Caco-2 (cell line): Measurements from ENCODE around the gene LRRC27. TPM values are rescaled to one million over a fixed set of nuclear protein-coding genes. Genes with fewer than 3 reads are reported as not detected.

Experiments
- BruUV-seq: library from RNA; stranded (reverse); fragments of 400-500 nt; replicated peaks from 2 replicates; lab custom pipeline; 2021; lab: Mats Ljungman, UMichigan
- CTCF ChIA-PET: fragments of 300-600 bp; sonication (Branson Sonifier 250); formaldehyde crosslinking; loops from one replicate; lab custom pipeline; 2022; ENCODE audit warnings: antibody characterized with exemption; lab: Charles Lee
- POLR2A ChIA-PET: fragments of 300-600 bp; sonication (Branson Sonifier 250); formaldehyde crosslinking; loops from one replicate; lab custom pipeline; 2022; ENCODE audit warnings: antibody characterized with exemption; lab: Charles Lee
- DNase-seq, 2 experiments: peaks; one replicate each; pipeline versions ENCODE4 v3.0.0 to v3.0.0-alpha.2; 2020 to 2022
- H3K27me3 ChIP-seq: replicated peaks from 2 replicates; pipeline ENCODE4 v1.6.0; 2011; ENCODE audit warnings: low read length; ENCODE audit not compliant: control insufficient read depth, insufficient read depth
- H3K36me3 ChIP-seq: 2 replicates; pipeline ENCODE4 v1.5.1; 2011; ENCODE audit warnings: low read length; ENCODE audit not compliant: control insufficient read depth, insufficient read depth
- H3K4me1 ChIP-seq: fragments of 250-450 bp; sonication (Bioruptor Pico); 2 replicates; pipeline ENCODE4 v1.5.1; 2020; ENCODE audit warnings: mild to moderate bottlenecking
- H3K4me3 ChIP-seq: 2 replicates; pipeline ENCODE4 v1.5.1; 2011; ENCODE audit warnings: low read depth, mild to moderate bottlenecking, control low read depth, low read length
- H3K9me3 ChIP-seq: fragments of 250-450 bp; sonication (Bioruptor Pico); 2 replicates; pipeline ENCODE4 v1.5.1; 2020; ENCODE audit warnings: mild to moderate bottlenecking, moderate library complexity
- H3K27ac Mint-ChIP-seq: one replicate; pipeline ENCODE4 v1.8.0; 2022; ENCODE audit warnings: mixed read lengths; ENCODE audit not compliant: unreplicated experiment
- H3K27me3 Mint-ChIP-seq: one replicate; pipeline ENCODE4 v1.8.0; 2022; ENCODE audit warnings: mixed read lengths; ENCODE audit not compliant: insufficient read depth, unreplicated experiment
- H3K36me3 Mint-ChIP-seq: one replicate; pipeline ENCODE4 v1.8.0; 2022; ENCODE audit warnings: mild to moderate bottlenecking, mixed read lengths; ENCODE audit not compliant: insufficient read depth, unreplicated experiment
- H3K4me1 Mint-ChIP-seq: one replicate; pipeline ENCODE4 v1.8.0; 2022; ENCODE audit warnings: low read depth, mixed read lengths; ENCODE audit not compliant: unreplicated experiment
- H3K4me3 Mint-ChIP-seq: one replicate; pipeline ENCODE4 v1.8.0; 2022; ENCODE audit warnings: mild to moderate bottlenecking, moderate library complexity, mixed read lengths; ENCODE audit not compliant: unreplicated experiment
- H3K9me3 Mint-ChIP-seq: one replicate; pipeline ENCODE4 v1.8.0; 2022; ENCODE audit warnings: mixed read lengths; ENCODE audit not compliant: unreplicated experiment
- CTCF ChIP-seq, 2 experiments: fragments of 200-600 bp in 1 of 2; IDR thresholded peaks; 1 replicate in 1 of 2; 2 replicates in 1 of 2; pipeline versions ENCODE4 v1.5.1 to v1.8.0; 2011 to 2022; ENCODE audit warnings: antibody characterized with exemption in 1 of 2, control low read depth in 1 of 2, inconsistent platforms in 1 of 2, low read depth in 1 of 2, low read length in 1 of 2, mild to moderate bottlenecking in 1 of 2, moderate library complexity in 1 of 2; ENCODE audit not compliant: insufficient read depth in 1 of 2, severe bottlenecking in 1 of 2, unreplicated experiment in 1 of 2
- intact Hi-C: fragments of 100-400 bp; cut with micrococcal nuclease; formaldehyde crosslinking; loops from one replicate; pipeline ENCODE4 v1.10.0; 2022; ENCODE audit not compliant: unreplicated experiment
- total RNA-seq: library from RNA; stranded (reverse); gene quantifications from 2 replicates; pipeline ENCODE4 v1.2.3, GENCODE V29; 2022

The LRRC27 gene
- total RNA-seq, 1 experiment from 2014 or later = 11.7 TPM

GRCh38 chr10:132394201-132394811 is 62.3 kb downstream of the LRRC27 start:
- H3K9me3 Mint-ChIP-seq = peaks cover 14% of the 10 kb centered on the region
- CTCF ChIA-PET = no interaction called here
- POLR2A ChIA-PET = no interaction called here

GRCh38 chr10:132394936-132395703 is 63.1 kb downstream of the LRRC27 start:
- intact Hi-C loops = no loop called here
- Histone ChIP-seq H3K4me3 (peak overlapping the region; percentile 59), H3K4me1 (peaks cover 20% of the 10 kb centered on the region), H3K27me3 (no peaks in the 10 kb centered on the region), H3K9me3 (no peaks in the 10 kb centered on the region), H3K36me3 (0 out of 2 replicates have a peak, but pooled peaks cover 4% of the 10 kb centered on the region)
- H3K27ac Mint-ChIP-seq = no peak overlapping the region
- peak overlapping the region; percentile 56 for H3K4me3 Mint-ChIP-seq
- H3K9me3 Mint-ChIP-seq = peaks cover 14% of the 10 kb centered on the region
- no peak for TF ChIP-seq CTCF (IDR thresholded peaks at IDR 0.05; ENCODE audit: insufficient read depth in 1 of 2, low read depth in 1 of 2, low read length in 1 of 2, severe bottlenecking in 1 of 2, unreplicated experiment in 1 of 2)
- ChIA-PET CTCF (no interaction called here), POLR2A (no interaction called here)
- H3K27me3 Mint-ChIP-seq = no peaks in the 10 kb centered on the region
- DNase-seq = no peak
- peaks cover 6% of the 10 kb centered on the region for H3K36me3 Mint-ChIP-seq
- no peaks in the 10 kb centered on the region for H3K4me1 Mint-ChIP-seq
- BruUV-seq = no TSS peak

More at GRCh38 chr10:132394201-132394811, 62.3 kb downstream of the LRRC27 start:
- peaks cover 6% of the 10 kb centered on the region for H3K36me3 Mint-ChIP-seq
- no peaks in the 10 kb centered on the region for H3K27me3 Mint-ChIP-seq
- intact Hi-C loops = no loop called here
- Histone ChIP-seq H3K27me3 (no peaks in the 10 kb centered on the region), H3K9me3 (no peaks in the 10 kb centered on the region), H3K4me1 (peaks cover 22% of the 10 kb centered on the region), H3K36me3 (0 out of 2 replicates have a peak, but pooled peaks cover under 1% of the 10 kb centered on the region), H3K4me3 (no peak overlapping the region)
- H3K4me1 Mint-ChIP-seq = no peaks in the 10 kb centered on the region
- TF ChIP-seq CTCF (IDR thresholded peaks at IDR 0.05; ENCODE audit: insufficient read depth in 1 of 2, low read depth in 1 of 2, low read length in 1 of 2, severe bottlenecking in 1 of 2, unreplicated experiment in 1 of 2) = no peak
- no TSS peak for BruUV-seq
- DNase-seq = no peak
- no peak overlapping the region for H3K27ac Mint-ChIP-seq
- no peak overlapping the region for H3K4me3 Mint-ChIP-seq

GRCh38 chr10:132395704-132396493 is 63.9 kb downstream of the LRRC27 start:
- POLR2A ChIA-PET = no interaction called here
- TSS peak; percentile 23 for BruUV-seq
- H3K4me1 ChIP-seq = peaks cover 20% of the 10 kb centered on the region
- no peaks in the 10 kb centered on the region for H3K9me3 ChIP-seq
- TF ChIP-seq CTCF (IDR thresholded peaks at IDR 0.05; ENCODE audit: insufficient read depth in 1 of 2, low read depth in 1 of 2, low read length in 1 of 2, severe bottlenecking in 1 of 2, unreplicated experiment in 1 of 2) = no peak
- 0 out of 2 replicates have a peak, but pooled peaks cover 4% of the 10 kb centered on the region for H3K36me3 ChIP-seq
- DNase-seq = peak; percentile 71 to 80
- Mint-ChIP-seq H3K27ac (no peak overlapping the region), H3K27me3 (no peaks in the 10 kb centered on the region), H3K4me1 (no peaks in the 10 kb centered on the region), H3K36me3 (peaks cover 6% of the 10 kb centered on the region), H3K9me3 (peaks cover 14% of the 10 kb centered on the region), H3K4me3 (peak overlapping the region; percentile 56)
- intact Hi-C loops = loop anchor here (2.0 kb wide), 1 partner anchor 57 kb away; no protein-coding TSS in a partner anchor
- peak overlapping the region; percentile 59 for H3K4me3 ChIP-seq
- CTCF ChIA-PET = no interaction called here
- no peaks in the 10 kb centered on the region for H3K27me3 ChIP-seq
